NCI-H146 (cell line): ENCODE measurements around the gene SLC17A1.

Experiments
- DNase-seq: peaks from one replicate; lab custom pipeline; 2025; lab: John Stamatoyannopoulos, UW

SLC17A1 gene, protein sequence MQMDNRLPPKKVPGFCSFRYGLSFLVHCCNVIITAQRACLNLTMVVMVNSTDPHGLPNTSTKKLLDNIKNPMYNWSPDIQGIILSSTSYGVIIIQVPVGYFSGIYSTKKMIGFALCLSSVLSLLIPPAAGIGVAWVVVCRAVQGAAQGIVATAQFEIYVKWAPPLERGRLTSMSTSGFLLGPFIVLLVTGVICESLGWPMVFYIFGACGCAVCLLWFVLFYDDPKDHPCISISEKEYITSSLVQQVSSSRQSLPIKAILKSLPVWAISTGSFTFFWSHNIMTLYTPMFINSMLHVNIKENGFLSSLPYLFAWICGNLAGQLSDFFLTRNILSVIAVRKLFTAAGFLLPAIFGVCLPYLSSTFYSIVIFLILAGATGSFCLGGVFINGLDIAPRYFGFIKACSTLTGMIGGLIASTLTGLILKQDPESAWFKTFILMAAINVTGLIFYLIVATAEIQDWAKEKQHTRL

DNA sequence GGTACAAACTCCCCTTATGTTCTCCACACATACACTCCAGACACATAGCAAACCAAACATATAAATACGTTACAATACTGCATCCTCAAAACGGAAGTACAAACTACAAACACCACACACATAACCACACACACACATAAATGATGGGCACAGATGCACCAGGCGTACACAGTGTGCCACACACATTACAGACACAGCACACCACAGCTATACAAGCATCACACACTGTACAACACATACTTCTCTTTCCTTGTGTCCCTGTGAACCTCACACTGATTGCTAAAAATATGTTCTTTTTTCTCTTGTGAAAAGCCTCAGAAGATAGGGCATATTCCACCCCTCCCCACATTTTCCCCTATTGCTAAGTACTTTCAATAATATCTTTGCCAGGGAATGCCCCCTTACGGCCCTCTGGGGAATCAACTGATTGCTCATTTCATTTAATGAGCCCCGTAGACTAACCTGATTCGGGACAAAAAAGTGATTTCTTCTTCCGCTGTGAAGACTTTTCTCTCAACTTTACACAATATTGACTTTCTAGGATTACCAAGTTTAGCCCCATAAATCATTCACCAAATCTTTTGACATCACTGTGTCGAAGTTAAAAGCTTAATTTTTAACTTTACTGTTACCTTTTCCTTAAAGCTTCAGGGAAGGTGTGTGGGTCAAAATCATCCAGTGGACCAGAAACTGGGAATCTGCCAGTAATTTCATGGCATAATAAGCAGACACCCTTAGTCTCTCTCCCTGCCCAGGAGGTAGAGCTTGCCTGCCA lies at the start of gene SLC17A1:
Gene SLC17A1, minus strand, starts transcription at position 521 of the 775 bp plus-strand sequence. CDS start 1,495 bp downstream, outside the sequence.
- no peak for DNase-seq

DNA sequence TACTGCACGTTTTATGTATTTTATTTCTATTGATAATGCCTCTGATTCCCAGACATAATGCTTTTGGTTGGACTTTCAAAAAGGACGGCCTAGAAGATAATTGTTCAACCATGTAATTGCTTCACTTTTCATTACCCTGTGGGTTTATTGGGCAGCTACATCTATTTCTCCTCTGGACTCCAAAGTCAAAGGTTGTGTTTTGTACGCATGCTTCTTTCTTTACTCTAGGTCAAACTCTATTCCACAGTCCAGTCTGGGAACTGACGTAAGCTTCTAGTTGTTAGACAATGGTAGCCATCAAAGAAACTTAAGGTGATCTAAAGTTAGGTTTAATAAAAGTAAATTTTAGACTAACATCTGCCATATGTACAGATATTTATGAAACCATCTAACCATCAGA lies 48.7 kb upstream of the SLC17A1 start:
- no peak for DNase-seq

GRCh38 chr6:25878721-25879322 lies 47.0 kb upstream of the SLC17A1 start:
- DNase-seq = no peak

- no peak for DNase-seq
Measured at GRCh38 chr6:25875926-25876602, 44.2 kb upstream of the SLC17A1 start.

GRCh38 chr6:25875563-25875905 lies 43.7 kb upstream of the SLC17A1 start:
- no peak for DNase-seq

DNA sequence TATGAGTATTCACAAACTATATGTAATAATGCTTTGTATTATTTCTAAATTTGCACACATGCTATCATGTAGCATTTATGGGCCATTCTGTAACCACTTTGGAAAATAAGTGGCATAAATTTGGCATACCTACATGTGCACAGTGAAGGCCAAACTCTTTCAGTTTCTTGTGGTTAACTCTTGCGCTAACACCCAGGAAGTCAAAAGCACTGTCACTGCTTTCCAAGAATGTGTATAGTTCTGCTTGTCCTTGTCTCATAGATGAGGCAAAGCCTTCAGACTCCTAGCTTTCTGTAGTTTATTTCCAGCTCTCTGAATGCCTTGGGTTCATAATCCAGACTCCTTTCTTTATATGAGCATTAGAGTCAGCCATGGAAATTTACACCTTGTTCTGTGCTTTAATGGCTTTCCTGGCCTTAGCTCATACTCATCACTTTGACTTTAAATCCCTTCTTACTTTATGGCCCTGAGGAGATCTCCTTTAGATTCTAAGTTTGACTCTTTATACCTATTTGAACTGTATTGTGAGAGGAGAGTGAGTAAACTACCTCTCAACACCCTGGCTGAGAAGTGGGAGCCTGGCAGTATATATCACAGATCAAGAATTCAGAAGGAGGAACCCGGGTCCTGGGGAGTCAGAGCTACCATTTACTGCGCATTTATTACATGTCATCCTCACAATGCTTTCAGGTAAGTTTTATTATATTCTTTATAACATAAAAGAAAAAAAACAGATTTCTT lies 43.1 kb upstream of the SLC17A1 start:
- no peak for DNase-seq

- DNase-seq = no peak
Measured at GRCh38 chr6:25874118-25874517, 42.3 kb upstream of the SLC17A1 start, which contains the start of gene SLC17A3. SLC17A3 (minus strand) TSS chr6:25874243; CDS start chr6:25868387, 5,856 bp downstream.

GRCh38 chr6:25872814-25873213 lies 41.0 kb upstream of the SLC17A1 start:
- DNase-seq = no peak

DNA sequence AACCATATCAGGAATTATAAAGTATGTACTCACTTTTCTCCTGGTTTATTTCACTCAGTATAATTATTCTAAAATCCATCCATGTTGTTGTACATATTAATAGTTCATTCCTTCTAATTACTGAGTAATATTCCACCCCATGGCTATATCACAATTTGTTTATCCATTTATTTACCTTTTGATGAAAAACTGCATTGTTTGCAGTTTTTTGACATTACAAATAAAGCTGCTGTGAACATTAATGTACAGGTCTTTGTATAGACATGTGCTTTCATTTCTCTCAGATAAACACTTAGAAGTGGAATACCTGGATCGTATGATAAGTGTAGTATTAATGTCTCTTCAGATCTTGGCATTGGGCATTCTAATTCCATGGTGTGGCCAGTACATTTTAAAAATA lies 38.0 kb upstream of the SLC17A1 start:
- DNase-seq = no peak

GRCh38 chr6:25868436-25869183 lies 36.8 kb upstream of the SLC17A1 start:
- DNase-seq = no peak

DNA sequence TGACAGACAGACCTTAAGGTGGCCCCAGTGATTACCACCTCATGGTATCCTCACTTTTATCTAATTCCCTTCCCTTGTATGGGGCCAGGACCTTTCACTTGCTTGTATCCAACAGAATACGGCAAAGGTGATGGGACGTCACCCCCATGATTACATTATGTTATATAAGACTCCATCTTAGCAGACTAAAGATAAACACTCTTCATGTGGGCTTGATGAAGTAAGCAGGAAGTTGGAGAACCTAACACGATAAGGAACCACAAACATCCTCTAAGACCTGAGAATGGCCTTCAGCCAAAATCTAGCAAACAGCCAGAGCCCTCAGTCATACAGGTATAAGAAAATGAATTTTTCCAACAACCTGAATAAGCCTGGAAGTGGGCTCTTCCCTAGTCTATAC lies 34.2 kb upstream of the SLC17A1 start:
- DNase-seq = no peak

DNA sequence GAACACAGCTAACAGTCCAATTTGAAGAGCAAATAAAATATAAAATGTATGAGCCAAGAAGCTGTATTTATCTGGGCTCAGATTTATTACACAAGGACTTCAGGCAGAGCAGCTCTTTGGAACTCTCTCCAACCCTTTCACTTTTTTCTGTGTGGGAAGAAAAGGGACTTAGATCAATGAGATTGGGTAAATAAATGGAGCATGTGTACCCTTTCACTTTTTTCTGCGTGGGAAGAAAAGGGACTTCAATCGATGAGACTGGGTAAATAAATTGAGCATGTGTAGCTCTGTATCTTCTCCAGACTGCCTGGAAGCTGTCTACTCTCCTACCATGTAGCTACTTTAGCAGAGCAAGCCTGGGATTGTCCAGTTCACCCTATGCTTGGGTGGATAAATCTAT lies 31.5 kb upstream of the SLC17A1 start:
- no peak for DNase-seq

GRCh38 chr6:25862199-25862598 lies 30.3 kb upstream of the SLC17A1 start:
- DNase-seq = no peak

GRCh38 chr6:25852756-25853155 lies 20.9 kb upstream of the SLC17A1 start:
- DNase-seq = no peak

DNA sequence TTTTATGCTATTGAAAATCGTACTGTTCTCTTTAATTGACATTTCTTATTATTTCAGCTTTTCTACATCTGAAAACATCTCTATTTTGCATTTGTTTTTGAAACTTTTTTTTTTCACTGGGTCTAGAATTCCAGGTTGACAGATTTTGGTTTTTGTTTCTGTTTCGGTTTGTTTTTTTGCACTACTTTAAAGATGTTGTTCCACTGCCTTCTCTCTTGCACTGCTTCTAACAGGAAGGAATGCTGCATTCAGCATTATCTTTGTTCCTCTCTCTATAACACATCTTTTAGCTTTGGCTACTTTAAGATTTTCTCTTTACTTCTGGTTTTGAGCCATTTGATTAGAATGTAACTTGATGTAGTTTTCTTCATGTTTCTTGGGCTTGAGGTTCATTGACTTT lies 20.1 kb upstream of the SLC17A1 start:
- no peak for DNase-seq

- no peak for DNase-seq
Measured at GRCh38 chr6:25844518-25844917, 12.7 kb upstream of the SLC17A1 start.

- DNase-seq = no peak
Measured at GRCh38 chr6:25842526-25842925, 10.7 kb upstream of the SLC17A1 start.

- DNase-seq = no peak
Measured at GRCh38 chr6:25835442-25836283, 3.8 kb upstream of the SLC17A1 start.

DNA sequence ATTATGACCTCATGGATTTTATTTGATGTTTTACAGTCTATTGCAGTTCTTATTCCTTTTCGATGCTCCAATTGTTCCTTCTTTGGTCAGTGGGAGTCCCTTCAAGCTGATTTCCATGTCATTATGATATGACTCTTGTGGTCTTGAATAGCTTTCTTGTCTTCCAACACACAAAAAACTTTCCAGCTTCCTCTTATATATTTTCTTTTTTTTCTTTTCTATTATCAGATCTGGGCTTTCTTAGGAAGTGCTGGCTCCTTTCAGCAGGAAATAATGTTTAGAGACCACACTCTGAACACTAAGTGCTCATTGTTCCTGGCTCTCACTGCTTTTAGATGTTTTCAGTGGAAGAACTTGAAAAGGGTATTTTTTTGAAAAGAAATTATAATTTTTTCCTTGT lies 3.1 kb upstream of the SLC17A1 start:
- no peak for DNase-seq

- DNase-seq = no peak
Measured at GRCh38 chr6:25833136-25833535, 1.3 kb upstream of the SLC17A1 start.
